Measurements from ENCODE around the gene CCDC59.
"Not testable (repeated sequence)": the region's sequence is repeated elsewhere in the genome, so short reads cannot be mapped to it uniquely, and the experiment has no call there.

Gene CCDC59, protein sequence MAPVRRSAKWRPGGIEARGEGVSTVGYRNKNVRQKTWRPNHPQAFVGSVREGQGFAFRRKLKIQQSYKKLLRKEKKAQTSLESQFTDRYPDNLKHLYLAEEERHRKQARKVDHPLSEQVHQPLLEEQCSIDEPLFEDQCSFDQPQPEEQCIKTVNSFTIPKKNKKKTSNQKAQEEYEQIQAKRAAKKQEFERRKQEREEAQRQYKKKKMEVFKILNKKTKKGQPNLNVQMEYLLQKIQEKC

DNA sequence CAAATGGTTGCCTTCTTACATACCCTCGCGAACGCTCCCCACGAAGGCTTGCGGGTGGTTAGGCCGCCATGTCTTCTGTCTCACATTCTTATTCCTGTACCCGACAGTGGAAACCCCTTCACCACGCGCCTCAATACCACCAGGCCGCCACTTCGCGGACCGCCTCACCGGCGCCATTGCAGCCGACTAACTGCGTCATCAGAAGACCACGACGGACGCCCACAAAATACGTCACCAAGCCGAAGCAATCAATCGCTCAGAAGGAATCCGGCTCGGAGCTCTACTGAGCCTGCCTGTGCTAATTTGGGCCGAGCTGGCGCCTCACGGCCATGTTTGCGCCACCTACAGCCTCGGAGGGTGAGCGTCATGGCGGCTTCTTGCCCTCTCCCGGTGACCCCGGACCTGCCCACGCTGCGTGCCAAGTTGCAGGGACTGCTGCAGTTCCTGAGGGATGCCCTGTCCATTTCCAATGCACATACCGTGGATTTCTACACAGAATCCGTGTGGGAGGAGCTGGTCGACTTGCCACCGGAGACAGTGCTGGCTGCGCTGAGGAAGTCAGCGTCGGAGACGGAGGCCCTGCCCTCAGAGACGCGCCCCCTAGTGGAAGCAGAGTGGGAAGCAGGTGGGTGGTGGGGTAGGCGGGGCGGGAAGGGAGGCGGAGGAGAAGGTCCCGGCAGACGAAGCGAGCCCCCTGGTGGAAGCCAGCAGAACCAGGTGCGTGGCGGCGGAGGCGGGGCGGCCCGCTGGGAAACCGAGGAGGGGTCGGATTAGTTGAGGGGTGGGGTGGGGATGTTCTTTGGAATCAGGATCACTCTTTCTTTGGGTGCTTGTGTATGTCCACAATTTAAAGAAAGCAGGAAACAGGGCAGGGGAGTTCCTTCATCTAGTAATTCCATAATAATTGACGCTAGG, at the start of gene CCDC59, which contains the start of gene METTL25:
TSS of gene CCDC59 (minus strand) at position 188 of the 915 bp plus-strand sequence. CDS start at position 177, 11 bp downstream.
TSS of gene METTL25 (plus strand) at position 330 of the 915 bp plus-strand sequence. CDS start at position 367, 37 bp downstream.
- peak; percentile 99 for DNase-seq

- no peak for DNase-seq
These were observed 49.3 kb upstream of the CCDC59 start for GRCh38 chr12:82407481-82407880.

DNA sequence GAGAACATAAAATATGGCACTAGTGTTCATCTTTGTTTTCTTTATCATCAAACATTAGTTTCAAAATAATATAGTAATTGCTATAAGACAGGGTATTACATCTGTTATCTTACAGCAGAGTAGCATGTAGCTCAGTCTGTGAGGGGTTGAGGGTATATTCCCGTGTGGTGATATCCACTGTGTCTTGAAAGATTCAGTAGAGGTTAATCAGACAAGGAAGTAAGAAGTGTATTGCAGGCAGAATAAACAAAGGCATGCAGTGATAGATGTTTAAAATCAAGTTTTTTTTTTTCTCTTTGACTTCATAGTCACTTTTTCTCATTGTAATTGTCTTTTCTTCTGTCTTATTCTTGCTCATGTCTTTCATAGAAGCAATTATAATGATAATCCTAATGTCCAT, 48.5 kb upstream of the CCDC59 start:
- no peak for DNase-seq

DNA sequence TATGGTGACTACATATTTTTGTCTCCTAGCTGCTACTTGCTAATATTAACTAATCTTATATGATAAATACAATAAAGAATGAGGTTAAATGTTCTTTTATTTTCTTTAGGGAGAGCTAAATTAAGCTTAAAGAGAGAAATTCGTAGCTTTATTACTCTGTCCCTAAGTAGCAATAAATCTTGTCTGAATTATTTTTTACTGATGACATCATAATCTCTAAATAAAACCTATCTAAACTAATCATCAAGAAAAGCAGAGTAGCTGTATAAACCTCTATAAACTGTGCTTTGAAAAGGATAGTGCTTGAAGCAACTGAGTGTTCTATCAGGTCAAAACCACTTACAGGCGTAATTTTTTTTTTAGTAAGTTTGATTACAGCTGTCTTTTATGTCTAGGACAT, 42.6 kb upstream of the CCDC59 start:
- peak; percentile 8 for DNase-seq

DNA sequence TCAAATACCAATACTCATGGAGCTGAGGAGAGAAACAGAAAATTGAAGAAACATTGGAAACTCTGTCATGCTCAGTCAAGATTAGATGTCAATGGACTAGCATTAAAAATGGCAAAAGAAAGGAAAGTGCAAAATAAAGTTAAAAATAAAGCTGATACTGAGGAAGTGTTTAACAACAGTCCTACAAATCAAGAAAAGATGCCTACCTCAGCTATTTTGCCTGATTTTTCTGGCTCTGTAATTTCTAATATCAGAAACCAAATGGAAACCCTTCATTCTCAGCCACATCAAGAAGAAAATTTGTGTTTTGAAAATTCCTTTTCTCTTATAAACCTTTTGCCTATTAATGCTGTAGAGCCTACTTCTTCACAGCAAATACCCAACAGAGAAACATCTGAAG, 40.7 kb upstream of the CCDC59 start:
- DNase-seq, result no peak

DNA sequence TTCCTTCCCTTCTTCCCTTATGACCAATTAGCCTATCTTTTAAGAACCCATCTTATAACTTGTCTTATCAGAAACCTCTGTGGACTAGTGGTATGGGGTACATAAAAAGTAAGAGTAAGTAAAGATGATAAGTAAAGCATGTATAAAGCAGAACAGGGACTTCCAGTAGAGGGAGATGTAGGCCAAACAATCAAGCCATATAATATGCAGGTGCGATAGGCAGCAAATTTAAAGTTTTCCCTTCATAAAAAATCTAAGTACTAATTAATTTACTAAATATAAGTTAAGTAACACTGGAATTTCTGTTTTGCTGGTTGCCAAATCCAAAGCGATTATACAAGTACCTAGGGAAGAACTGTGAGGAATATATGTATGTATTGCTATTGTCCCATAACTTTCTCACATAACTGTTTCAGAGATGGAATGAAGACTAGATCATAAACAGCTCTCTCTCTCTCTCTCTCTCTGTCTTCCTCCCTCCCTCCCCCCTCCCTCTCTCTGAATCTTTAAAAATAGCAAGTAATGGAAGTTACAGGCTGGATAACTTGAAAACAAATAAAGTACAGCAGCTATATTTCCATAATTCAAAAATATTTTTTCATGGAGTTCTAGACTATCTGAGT, 25.9 kb upstream of the CCDC59 start:
- DNase-seq, result peak; percentile 53

DNA sequence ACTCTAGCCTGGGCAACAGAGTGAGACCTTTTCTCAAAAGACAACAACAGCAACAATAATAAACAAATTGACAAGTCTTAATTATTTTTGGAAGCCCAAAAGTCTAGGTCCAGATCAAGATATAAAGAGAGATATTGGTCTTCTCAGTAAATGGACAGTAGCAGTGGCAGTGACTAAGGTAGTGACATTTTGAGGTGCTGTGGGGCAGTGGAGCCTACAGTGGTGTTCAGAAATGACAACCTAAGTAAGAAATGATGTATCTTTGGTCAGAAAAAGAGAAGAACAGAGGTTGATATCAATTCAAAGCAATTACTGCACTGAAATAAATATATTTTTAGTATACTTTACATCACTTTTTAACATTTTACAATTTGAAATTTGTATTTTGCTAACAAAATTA, 20.8 kb upstream of the CCDC59 start:
- DNase-seq, result no peak

DNA sequence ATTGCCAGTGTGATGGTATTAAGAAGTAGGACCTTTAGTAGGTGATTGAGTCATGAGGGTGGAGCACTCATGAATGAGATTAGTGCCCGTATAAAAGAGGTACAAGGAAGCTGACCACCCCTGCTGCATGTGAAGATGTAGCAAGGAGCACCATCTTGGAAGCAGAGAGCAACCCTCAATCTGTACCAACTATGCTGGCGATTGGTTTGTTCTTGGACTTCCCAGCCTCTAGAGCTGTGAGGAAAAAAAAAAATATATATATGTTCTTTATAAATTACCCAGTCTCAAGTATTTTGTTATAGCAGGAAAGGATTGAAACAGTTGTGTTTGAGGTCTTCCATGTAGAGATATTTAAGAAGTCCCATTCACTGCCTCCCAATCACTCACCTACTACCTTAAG, 17.0 kb upstream of the CCDC59 start:
- no peak for DNase-seq

- peak; percentile 94 for DNase-seq
These were observed 8.0 kb upstream of the CCDC59 start for GRCh38 chr12:82366197-82366596.

GRCh38 chr12:82363990-82364389, 5.8 kb upstream of the CCDC59 start:
- peak; percentile 46 for DNase-seq

DNA sequence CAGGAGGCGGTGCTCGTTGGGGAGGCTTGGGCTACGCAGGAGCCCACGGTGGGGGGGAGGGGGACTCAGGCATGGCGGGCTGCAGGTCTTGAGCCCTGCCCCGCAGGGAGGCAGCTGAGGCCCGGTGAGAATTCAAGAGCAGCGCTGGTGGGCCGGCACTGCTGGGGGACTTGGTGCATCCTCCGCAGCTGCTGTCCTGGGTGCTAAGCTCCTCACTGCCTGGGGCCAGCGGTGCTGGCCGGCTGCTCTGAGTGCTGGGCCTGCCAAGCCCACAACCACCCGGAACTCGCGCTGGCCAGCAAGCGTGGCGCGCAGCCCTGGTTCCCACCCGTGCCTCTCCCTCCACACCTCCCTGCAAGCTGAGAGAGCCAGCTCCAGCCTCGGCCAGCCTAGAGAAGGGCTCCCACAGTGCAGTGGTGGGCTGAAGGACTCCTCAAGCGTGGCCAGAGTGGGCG, 3.3 kb upstream of the CCDC59 start:
- DNase-seq, result no peak

DNA sequence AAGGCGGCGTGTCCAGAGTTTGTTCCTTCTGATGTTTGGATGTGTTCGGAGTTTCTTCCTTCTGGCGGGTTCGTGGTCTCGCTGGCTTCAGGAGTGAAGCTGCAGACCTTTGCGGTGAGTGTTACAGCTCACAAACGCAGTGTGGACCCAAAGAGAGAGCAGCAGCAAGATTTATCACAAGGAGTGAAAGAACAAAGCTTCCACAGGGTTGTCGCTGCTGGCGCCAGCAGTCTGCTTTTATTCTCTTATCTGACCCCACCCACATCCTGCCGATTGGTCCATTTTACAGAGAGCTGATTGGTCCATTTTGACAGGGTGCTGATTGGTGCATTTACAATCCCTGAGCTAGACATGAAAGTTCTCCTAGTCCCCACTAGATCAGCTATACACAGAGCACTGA, 2.6 kb upstream of the CCDC59 start:
- not testable (repeated sequence) for DNase-seq

- DNase-seq, result peak; percentile 89
These were observed 910 bp upstream of the CCDC59 start for GRCh38 chr12:82359115-82359478.

GRCh38 chr12:82357845-82358199, 365 bp downstream of the CCDC59 start:
- peak; percentile 63 for DNase-seq

- no peak for DNase-seq
These were observed 847 bp downstream of the CCDC59 start for GRCh38 chr12:82357340-82357739.

DNA sequence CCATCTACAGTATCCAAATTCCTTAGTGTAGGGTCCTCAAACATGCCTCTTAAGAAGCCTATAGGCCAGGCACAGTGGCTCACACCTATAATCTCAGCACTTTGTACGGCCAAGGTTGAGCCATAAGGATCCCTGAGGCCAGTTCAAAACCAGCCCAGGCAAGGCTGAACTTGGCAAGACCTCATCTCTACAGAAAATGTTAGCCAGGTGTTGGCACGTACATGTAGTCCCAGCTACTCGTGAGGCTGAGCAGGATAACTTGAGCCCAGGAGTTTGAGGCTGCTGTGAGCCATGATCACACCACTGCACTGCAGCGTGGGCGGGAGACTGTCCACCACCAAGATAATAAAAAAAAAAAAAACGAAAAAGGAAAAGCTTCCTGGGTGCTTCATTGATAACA, 6.8 kb downstream of the CCDC59 start:
- DNase-seq, result no peak

DNA sequence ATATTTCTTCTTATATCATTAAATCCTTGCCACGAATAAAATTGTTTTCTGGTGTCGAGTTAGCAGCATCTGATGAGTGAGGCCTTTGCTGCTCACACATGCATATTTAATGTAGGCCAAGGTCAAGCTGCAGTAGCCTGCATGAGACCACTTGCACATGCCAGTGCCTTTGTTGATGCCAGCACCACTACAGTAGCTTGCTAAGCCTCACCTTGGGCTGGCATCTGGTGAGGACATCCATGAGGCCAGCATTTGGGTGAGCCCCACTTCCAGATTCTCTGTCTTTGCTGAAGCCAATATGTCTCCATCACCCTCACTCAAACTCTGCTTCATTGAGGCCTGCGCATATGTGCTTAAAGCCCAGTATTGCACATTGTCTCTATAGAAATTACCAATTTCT, 8.0 kb downstream of the CCDC59 start:
- peak; percentile 35 for DNase-seq

DNA sequence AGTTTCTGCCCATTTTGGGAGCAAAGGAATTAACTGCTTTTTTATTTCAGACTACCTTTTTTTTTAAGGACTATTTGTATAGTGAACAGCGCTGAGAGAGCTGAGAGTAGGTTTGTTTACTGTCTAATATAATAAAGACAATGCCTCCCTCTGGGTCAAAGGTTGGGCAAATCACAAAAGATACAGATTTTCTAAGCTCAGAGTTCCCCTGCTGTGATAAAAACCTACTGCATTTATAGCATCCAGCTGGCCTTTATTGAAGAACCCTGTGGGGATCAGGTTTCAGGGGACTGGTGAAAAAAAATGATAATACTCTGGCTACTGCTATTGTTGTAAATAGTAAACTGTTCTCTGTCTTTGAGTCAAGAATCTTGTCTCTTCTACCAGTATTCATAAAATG, 28.7 kb downstream of the CCDC59 start:
- DNase-seq, result peak; percentile 100

DNA sequence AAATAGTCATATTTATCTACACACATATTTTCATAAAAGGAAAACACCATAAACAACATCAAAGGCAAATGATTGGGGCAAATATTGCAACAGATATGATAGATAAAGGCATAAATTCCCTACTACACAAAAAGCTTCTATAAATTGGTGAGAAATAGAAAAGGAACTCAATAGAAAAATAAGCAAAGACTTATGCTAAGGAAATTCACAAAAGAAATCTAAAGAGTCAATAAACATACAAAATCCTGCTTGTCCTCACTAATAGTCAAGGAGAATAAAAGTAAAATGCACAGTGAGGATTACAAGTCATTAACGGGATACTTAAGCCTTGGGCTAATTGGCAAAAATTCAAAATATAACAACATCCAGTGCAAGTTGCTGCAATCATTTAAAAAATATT, 30.3 kb downstream of the CCDC59 start:
- peak; percentile 83 for DNase-seq

GRCh38 chr12:82326905-82327503, 31.2 kb downstream of the CCDC59 start:
- DNase-seq, result peak; percentile 90

GRCh38 chr12:82325540-82326336, 32.4 kb downstream of the CCDC59 start:
- DNase-seq, result peak; percentile 87

DNA sequence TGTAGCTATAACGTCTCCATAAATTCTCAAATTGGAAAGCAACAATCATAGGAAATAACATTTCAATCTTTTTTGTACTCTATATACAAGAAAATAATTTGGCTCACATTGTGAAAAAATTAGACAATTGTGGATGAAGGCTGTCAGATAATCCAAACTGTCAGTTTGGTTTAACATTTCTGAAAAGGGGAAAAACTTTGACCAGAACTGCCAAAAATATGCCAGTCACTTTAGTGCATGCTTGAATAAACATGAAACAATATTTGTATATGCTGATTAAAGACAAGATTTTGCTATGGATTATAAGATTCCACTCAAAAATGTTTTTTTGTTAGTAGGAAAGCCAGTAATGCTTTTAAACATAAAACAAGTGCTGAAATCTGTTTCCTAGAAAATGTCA, 38.9 kb downstream of the CCDC59 start:
- no peak for DNase-seq
